ENCODE measurements around the gene RAB3C.

Gene RAB3C

DNA sequence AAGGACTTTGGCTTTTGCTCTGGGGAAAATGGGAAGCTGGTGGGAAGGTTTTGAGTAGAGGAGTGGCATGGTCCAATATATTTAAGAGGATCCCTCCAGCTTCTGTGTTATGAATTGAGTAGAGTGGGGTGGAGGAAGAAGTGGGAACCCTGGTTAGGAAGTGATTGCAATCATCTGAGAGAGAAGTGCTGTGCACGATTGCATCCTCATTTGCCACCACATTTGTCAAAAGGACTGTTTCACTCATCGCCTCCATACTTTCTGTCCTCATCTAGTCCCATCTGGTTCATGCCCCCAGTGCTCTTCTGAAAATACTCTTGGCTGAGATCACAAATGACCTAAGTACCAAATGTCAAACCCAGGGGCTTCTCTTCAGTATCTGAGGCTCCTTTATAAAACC, 192.1 kb downstream of the RAB3C start:
- DNase-seq (ENCODE audit: low read depth), result no peak

DNA sequence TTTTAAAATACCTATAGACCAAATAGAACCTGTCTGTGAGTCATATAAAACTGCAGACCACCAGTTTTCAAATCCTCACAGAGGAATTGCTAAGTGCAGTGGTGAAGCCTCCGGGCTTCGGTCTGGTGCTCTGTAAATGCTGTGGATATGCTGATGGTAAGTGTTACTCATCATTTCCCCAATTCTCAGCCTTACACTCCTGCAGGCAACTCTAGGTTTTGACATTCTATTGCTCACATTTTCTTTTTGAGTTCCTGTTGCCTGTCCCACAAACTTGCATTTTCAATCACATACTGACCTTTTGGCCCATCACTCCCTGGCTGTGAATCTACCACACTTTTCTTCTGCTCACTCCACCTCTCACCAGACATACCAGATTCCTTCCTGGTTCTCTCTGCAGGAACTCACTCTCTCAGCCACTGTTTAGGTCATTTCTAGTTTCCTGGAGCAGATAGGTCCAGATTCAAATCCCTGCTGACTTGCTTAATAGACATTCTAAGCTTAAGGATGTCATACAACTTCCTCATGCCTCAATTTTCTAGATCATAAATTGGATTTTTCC, 192.9 kb downstream of the RAB3C start:
- DNase-seq (ENCODE audit: low read depth), result no peak

DNA sequence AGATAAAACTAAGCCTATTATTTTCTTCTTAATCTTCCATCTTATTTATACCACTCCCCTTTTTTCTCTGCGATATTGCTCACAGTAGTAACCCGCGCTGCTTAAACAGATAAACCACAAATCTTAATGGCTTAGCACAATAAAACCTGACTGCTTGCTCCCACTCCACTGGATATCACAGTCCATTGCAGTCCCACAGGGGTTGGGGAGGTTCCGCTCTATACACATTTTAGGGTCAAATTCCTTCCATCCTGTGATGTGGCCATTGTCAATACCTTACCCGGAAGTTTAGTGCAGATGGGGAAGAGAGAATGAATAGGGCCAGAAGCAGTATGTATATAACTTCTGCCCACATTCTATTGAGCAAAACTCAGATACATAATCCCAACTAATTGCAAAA, 193.7 kb downstream of the RAB3C start:
- DNase-seq (ENCODE audit: low read depth), result no peak

DNA sequence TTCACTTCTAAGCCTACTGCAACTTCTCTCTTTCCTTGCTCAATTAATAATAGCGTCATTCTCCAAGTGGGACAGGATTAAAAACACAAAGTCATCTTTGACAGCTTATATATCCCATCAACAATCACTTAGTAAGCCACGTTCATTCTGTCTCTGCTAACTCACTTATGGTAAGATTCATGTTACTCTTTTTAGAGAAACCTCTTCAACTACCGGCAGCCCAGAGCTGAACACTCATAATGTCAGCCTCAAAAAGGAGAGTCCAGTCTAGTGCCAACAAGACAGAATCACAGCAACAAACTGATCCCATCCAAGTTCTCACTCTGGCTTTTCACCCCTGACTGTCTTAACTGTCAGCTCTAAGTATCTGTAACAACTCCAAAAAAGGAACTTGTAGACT, 196.0 kb downstream of the RAB3C start:
- no peak for DNase-seq (ENCODE audit: low read depth)

DNA sequence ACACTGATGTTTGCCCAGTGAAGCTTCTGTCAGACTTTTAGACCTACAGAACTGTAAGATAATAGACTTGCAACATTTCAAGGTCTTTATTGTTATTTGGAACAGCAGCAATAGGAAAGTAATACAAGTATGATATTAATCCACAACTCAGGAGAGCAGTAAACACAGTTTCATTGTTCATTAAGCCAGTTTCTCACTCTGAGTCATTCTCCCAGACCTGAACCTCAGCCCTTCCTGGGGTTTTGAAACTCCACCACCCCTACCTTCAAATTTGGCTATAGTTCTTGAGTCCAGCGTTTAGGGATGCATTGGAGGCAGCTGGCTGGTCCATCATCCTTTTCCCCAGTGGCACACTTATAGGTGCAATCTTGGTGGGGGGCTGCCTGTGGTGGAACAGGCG, 203.2 kb downstream of the RAB3C start:
- DNase-seq (ENCODE audit: low read depth), result no peak

DNA sequence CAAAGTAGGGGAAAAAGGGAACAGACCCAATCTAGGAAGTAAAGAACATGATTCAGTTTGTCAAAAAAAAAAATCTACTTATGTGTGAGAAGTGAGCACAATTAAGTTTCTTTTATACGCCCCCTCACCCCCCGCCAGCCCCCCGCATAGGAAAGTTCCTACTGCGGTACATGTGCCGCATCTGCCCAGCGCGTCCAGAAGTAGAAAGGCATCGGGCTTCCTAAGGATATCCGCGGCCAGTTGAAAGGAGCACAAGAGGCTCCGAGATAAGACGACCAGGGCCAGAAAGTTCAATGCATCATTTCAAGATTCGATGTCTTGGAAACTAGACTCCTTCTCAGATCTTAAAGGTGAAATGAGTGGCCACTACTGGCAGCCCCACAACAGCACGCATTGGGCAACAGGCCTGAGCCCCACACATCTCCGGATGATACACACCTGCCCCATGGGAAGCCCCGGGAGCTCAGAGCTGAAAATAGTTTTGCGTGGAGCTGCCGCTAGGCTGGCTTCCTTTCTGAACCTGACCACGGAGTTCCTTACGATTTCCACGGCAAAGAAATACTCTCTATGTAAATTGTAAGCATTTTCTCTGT, 203.9 kb downstream of the RAB3C start:
- no peak for DNase-seq (ENCODE audit: low read depth)

DNA sequence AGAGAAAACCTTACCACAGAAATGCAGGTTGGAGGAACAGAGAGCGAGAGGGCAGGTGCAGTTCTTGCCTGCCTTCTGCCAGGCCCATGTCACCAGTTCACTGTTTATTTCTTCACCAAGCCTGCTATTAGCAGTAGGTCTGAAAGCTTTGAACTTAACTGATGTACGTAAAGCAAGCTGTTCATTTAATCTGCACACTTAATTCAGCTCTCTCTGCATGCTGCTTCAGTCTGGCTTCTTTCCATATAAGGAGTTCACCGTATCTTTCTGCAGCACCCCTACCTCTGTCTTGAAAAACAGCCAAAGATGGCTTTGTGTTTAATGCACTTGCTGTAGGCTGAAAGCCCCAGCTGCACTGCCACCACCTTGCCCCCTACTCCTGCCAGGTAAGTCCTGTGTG, 205.1 kb downstream of the RAB3C start:
- DNase-seq (ENCODE audit: low read depth), result no peak

DNA sequence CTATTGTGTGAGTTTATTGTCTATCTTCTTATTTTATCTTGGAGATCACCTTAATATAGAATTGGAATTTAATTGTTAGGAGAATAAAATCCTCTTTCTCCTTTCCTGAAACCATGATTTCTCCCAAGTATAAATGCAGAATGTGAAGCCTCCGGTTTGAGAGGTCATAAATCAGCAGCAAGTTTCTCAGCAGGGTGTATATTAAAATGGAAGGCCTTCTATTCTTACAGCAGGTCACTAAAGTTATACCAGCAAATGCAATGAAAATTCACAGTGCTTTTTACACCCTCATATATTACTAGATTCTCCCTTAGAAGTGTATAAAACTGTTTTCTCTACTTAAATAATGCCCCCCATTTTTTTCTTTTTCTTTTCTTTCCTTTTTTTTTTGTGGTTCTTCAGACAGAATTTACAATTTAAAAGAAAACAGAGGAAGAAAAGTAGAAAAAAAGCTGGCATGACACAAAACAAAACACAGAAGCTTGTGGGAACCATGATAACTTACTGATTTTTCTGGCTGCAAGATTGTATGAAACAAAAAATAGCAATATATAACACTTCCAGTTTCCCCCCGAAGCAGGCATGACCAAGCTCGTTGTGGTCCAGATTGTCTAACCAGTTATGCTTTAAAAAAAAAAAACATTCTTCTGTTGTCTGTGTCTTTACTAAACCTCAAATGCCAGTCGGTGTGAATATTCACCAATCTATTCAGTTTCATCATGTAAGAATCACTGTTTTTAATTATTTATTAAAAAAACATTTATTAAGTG, 211.2 kb downstream of the RAB3C start:
- no peak for DNase-seq (ENCODE audit: low read depth)

DNA sequence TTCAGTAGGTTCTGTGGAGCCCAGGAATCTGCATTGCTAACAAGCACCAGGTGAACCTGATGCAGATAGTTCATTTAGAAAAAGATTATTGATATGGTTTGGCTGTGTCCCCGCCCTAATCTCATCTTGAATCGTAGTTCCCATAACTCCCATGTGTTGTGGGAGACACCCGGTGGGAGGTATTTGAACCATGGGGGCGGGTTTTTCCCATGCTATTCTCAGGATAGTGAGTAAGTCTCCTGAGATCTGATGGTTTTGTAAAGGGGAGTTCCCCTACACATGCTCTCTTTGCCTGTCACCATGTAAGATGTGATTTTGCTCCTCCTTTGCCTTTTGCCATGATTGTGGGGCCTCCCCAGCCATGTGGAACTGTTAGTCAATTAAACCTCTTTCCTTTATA, 212.0 kb downstream of the RAB3C start:
- DNase-seq (ENCODE audit: low read depth), result no peak

DNA sequence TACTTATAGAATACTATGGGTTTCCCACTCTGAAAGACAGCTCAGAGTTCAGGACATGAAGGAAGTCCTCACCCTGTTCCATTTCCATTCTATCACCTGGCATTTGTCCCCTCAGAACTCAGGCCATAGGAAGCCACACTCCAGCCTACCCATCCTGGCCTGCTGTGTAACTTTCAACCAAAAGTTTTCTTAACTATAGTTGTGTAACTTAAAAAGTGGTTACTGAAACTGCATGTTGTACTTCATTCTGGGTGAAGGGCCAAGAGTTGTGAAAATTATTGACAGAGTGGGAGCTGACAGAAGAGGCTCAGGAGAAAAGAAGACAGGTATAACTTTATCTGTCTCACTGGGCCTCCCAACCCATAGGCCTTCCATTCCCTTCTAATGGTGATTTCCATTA, 212.5 kb downstream of the RAB3C start:
- DNase-seq (ENCODE audit: low read depth), result no peak

DNA sequence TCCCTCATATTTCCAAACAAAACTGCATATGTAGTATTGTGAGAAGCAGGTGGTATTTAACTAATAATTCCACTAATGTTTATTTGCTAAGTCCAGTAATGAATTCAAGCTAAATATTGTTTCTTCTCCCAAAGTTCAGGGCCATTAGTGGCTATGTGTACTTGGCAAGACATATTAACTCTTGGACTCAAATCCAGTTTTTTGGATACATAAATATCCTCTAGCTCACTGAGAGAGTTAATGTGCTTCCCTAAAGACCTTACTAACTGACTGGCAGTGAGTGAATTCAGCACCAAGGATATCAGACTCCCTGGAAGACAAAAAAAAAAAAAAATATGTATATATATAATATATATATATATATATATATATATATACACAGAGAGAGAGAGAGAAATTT, 214.1 kb downstream of the RAB3C start:
- no peak for DNase-seq (ENCODE audit: low read depth)

DNA sequence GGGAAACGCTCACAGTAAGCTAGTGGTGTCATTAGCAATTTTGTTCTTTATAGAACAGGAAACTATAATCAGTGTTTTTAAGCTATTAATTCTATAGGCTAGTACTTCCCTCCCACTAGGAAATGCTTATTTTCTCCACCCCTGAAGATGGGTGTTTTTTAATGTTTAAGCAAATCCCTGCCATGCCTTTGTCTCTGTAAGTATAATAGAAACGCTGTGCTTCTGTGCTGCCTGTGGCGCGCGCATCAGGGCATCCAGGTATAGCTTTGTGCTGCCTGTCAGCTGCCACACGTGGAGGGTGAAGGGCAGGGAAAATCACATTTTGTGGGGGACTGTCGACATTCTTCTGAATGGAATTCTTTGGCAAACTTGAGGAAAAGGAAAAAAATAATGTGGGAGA, 217.5 kb downstream of the RAB3C start:
- DNase-seq (ENCODE audit: low read depth), result no peak

DNA sequence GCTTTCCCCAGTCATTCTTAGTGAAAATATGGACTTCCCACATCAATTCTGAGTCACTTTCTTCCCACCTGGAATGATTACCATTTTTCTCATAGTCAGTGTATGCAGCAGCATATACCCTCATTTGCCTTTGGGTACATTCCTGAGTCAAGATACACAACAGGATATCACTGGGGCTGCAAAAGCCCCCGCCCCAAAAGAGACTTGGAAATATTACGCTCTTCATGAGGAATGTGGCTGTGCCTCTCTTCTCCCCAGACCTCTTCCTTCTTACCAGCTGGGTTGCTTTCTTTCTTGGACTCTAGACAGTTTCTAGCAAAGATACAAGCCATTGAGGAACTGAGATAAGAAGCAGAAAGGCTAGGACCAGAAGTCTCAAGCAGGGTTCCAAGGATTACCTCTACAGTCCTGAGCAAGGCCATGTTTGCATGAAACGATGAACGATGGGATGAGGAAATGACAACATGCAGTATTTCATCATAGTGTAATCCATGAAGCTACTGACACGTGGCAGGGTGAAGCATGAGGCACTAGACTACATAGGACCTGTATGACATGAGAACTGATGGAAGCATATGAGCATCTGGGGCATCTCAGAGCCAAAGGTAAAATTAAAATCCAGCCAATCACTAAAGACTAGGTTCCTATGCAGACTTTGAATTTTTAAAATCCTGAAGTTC, 218.1 kb downstream of the RAB3C start:
- no peak for DNase-seq (ENCODE audit: low read depth)

DNA sequence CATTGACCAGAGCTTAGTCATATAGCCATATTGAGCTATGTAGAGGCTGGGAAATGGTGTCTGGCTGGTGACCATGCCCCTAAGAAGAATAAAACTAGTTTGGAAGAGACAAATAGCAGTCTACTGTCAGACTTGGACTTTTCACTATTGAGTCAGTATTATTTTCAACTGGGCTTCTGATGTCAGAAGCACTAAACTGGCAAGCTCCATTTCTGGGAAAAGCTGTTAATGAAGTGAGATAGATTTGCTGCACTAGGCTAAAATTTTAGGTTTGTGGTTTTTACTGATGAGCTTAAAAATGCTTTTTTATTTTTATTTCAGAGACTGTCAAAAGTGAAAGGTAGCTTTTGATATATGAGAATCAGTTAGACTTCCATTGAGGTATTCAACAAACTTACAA, 220.2 kb downstream of the RAB3C start:
- no peak for DNase-seq (ENCODE audit: low read depth)

DNA sequence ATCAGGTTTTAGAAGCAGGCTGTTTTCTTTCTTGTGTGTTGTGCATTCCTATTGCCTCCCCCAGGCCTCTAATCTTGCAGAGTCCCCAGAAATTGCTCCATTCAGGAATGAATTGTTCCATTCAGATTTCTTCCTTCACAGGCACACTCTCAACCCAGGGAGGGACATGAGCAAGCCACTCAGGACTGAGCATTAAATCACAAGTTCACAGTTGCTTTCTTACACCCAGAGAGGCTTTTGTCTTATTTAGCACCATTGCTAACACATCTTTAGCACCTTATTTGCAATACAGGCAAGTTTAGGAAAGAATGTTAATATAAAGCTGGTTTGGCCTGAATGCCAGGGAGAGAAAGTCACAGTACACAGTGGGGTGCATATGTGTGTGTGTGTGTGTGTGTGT, 221.4 kb downstream of the RAB3C start:
- DNase-seq (ENCODE audit: low read depth), result no peak

DNA sequence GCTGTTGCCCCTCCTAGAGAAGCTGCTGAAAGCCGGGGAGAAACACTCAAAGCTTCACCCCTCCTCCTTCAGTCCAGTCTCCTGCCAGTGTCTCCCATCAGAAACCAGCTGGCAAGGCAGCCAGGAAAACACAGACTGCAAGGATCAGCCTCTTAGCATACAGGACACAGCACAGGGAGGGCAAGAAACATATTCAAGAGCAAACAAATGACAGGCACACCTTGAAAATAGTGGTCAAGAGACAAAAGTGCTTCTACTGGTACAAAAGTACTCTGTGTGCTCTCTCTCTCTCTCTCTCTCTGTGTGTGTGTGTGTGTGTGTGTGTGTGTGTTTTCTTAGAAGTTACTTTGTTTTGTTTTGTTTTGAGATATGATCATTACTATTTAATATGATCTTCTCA, 227.2 kb downstream of the RAB3C start:
- no peak for DNase-seq (ENCODE audit: low read depth)

DNA sequence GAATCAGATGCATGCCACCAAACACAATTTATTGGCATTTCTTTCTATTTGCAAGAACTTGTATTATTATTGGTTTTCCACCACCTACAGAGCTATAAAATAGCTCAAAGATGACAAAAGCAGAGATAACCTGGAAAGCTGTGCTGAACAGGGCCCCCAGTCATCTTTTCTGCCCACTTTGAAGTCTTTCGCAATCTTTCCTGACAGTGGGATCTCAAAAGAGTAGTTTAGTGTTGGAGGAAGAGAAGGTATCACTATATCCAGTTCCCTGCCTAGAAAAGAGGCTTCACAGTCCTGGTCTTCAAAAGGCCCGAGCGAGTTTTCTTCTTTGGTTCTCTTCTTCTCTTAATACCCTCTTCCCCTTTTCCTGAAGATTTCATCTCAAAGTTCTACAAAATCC, 231.0 kb downstream of the RAB3C start:
- DNase-seq (ENCODE audit: low read depth), result no peak

DNA sequence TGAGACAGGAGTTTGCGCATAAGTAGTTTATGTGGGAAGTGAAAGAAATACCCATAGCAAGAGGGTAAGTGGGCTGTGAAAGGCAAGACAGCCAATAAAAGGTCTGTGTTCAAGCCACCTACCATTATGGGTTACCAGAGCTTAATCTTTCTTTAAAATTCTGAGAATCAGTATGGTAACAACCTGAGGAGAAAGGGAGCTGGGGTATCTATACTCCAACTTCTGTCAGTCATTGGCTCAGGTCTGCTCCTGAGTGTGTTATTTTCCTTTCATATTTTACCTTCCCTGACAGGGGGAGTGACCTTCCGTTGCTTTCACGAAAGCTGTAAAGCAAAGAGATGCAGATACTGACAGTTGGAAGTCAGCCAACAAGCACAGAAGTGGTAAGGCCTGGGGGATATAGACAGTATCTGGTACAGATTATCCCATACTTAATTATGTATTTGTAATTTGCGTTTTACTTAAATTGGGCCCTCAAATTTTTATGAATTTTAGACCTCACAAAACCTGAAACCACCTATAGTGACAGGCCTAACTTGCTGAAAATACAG, 233.4 kb downstream of the RAB3C start:
- no peak for DNase-seq (ENCODE audit: low read depth)

DNA sequence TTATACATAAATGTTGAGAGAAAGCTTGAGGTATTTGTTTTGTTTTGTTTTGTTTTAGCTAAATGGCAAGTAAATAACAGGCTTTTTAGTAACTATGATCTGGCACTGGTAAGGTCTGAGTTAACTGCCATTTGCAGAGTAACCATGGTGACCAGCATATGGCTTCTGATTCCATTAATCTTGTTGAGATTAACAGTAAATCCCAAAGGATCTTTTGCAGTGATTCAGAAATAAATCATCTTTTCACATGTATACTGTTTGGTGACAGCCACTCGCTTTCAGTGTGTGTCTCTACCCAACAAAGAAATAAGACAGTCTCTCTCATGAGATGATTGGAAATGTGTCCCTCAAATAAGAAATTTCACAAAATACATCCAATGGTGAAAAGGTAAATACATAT, 235.6 kb downstream of the RAB3C start:
- DNase-seq (ENCODE audit: low read depth), result no peak

DNA sequence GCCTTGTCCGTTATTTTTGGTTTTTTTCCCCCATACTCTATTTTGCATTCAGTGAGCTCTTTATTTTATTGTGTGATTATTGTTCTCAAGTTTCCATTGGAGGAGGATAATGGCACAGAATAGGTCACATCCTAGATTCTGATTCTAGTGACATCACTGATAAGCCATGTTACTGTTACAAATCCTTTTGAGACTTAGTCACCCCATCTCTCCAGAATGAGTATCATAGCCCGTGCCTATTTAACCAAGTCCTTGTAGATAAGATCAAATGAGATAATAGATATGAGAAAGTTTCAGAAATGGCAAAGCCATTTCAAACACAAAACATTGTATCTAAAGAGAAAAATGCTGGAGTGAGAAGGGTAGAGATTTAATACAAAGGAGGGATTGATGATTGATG, 242.6 kb downstream of the RAB3C start:
- no peak for DNase-seq (ENCODE audit: low read depth)

DNA sequence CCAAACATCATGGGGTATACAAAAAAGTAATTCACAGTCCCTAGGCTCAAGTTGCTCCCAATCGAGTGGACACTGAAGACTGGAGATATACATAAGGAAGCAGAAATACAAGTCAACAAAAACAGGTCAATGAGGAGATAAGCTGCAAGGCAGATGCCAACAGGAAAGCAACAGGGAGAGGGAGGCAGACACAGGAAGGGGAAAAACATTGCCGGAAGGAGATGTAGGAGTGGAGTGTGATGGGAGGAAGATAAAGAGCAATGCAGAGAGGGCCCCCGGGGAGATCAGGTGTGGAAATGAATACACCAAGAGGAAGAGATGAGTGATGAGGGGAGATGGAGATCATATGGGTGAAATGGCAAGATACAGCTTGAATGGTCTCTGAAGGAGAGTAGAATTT, 243.0 kb downstream of the RAB3C start:
- no peak for DNase-seq (ENCODE audit: low read depth)

DNA sequence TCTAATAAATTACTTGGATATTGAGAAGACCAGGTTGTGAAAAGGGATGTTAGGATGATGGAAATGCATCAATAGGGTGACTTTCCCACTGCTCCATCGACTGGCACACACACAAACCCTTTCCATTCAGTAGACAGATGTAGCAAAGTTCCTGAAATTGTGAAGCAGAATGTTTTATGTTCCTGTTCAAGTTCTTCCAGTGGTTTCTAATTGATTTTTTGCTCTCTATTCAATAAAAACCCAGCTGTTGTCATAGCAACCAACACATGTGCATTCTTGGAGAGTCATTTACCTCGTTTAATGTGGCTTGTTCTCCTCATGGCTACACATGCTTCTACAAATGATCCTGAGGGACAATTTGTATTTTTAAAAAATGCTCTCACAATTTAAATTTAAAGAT, 244.6 kb downstream of the RAB3C start:
- DNase-seq (ENCODE audit: low read depth), result no peak

DNA sequence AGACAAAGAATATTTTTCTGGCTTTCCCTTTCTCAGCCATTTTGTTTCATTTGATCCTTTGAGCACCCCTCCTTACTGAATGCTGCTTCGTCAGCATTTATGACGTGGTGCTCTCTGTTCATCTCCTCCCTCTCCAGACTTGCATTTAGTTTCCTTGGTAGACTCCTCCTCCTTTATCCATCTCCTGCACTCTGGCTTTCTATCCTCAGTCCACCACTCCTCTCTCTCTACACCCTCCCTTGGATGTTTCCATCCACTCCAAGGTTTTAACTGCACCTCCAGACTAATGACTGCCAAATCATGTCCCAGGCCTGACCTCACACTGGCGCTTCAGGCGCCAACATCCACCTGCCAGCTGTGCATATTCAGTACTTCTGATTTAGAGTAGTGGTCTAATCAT, 245.4 kb downstream of the RAB3C start:
- no peak for DNase-seq (ENCODE audit: low read depth)

Measured in stimulated activated CD8-positive, alpha-beta memory T cell treated with anti-CD3 and anti-CD28 coated beads, Interleukin-4, amount 100 ng/mL, for 24 hours (primary cell).